ENCODE data around the gene CALHM6. TPM values are rescaled to one million over a fixed set of nuclear protein-coding genes. Genes with fewer than 3 reads are reported as not detected.

The CALHM6 gene
- total RNA-seq, 4 donors from 2014 or later: 1.6 to 9.5 (median 5.3) TPM

- ATAC-seq (ENCODE audit: low FRiP score) (no peak), DNase-seq (ENCODE audit: low spot score) (no peak)
- TF ChIP-seq, protein P1, sequence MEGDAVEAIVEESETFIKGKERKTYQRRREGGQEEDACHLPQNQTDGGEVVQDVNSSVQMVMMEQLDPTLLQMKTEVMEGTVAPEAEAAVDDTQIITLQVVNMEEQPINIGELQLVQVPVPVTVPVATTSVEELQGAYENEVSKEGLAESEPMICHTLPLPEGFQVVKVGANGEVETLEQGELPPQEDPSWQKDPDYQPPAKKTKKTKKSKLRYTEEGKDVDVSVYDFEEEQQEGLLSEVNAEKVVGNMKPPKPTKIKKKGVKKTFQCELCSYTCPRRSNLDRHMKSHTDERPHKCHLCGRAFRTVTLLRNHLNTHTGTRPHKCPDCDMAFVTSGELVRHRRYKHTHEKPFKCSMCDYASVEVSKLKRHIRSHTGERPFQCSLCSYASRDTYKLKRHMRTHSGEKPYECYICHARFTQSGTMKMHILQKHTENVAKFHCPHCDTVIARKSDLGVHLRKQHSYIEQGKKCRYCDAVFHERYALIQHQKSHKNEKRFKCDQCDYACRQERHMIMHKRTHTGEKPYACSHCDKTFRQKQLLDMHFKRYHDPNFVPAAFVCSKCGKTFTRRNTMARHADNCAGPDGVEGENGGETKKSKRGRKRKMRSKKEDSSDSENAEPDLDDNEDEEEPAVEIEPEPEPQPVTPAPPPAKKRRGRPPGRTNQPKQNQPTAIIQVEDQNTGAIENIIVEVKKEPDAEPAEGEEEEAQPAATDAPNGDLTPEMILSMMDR (IDR thresholded peaks at IDR 0.05): no peak
These were observed 24.6 kb upstream of the CALHM6 start for GRCh38 chr6:116436586-116436985.

GRCh38 chr6:116437656-116438055 lies 23.5 kb upstream of the CALHM6 start:
- TF ChIP-seq, protein P1 (IDR thresholded peaks at IDR 0.05): no peak
- DNase-seq (ENCODE audit: low spot score): no peak
- no peak for ATAC-seq (ENCODE audit: low FRiP score)

- TF ChIP-seq, protein P1 (IDR thresholded peaks at IDR 0.05): no peak
- no peak for ATAC-seq (ENCODE audit: low FRiP score)
- no peak for DNase-seq (ENCODE audit: low spot score)
These were observed 22.4 kb upstream of the CALHM6 start for GRCh38 chr6:116438590-116439448.

- ATAC-seq (ENCODE audit: low FRiP score) (no peak), DNase-seq (ENCODE audit: low spot score) (no peak)
- TF ChIP-seq, protein P1 (IDR thresholded peaks at IDR 0.05): no peak
These were observed 21.6 kb upstream of the CALHM6 start for GRCh38 chr6:116439522-116440051.

DNA sequence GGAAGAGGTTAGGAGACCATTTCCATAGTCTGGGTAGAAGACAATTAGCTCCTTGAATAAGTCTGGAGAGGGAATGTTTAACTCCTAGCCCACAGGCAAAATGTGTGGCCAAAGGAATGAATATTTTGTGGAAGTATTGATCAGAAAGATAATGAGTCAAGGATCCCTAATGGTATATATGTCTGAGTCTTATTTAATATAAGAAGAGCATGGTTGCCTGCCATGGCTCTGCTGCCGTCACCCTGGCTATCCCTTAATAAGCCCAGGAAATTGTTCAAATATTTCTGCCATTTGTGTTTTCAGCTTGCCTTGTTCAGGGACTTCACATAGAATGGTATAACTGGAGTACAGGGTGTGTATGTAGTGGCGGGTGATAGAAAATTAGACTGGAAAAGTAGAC lies 18.1 kb upstream of the CALHM6 start:
- DNase-seq (ENCODE audit: low spot score) (no peak), ATAC-seq (ENCODE audit: low FRiP score) (no peak)
- TF ChIP-seq, protein P1 (IDR thresholded peaks at IDR 0.05): no peak

DNA sequence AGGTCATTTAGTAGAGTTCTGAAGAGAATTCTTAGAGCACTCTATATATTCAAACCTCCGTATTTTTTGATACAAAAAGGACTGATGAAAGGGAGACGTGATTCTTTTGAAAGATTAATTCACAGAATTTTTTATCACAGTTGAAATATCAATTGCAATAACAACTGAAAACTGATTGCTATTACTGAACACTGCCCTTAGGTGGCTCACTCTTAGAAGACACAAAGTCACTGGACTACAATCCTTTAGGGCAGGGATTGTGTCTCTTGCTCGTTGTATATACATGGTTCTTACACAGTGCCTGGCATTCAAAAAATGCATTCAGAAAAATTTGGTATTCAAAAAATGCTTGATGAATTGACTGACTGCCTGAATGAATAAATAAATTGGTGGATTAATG lies 17.1 kb upstream of the CALHM6 start:
- TF ChIP-seq, protein P1 (IDR thresholded peaks at IDR 0.05): no peak
- no peak for ATAC-seq (ENCODE audit: low FRiP score)

GRCh38 chr6:116444575-116444974 lies 16.6 kb upstream of the CALHM6 start:
- TF ChIP-seq, protein P1 (IDR thresholded peaks at IDR 0.05): no peak
- no peak for ATAC-seq (ENCODE audit: low FRiP score)
- no peak for DNase-seq (ENCODE audit: low spot score)

More for the DNA sequence above, 17.1 kb upstream of the CALHM6 start:
- DNase-seq (ENCODE audit: low spot score): no peak

Measured in omental fat pad (tissue), 4 donors.